ENCODE data around the gene MT4.

DNA sequence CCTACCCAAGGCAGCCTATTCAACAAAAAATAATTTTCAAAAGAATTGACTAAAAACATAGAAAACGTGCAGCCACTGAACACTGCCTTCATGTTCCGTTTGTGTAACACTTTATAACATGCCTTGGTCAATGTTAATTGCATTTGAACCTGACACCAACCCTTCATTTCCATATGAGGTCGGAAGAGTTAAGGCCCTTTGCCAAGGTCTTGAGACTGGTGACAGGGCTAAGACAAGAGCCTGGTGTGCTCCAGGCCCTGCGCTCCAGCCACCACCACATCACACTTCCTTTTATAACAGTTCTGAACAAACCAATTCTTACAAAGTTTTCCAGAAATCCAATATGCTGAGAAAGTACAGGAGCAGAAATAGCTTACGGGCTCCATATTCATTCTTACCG is 49.2 kb upstream of the MT4 start:
- TF ChIP-seq, protein P1, sequence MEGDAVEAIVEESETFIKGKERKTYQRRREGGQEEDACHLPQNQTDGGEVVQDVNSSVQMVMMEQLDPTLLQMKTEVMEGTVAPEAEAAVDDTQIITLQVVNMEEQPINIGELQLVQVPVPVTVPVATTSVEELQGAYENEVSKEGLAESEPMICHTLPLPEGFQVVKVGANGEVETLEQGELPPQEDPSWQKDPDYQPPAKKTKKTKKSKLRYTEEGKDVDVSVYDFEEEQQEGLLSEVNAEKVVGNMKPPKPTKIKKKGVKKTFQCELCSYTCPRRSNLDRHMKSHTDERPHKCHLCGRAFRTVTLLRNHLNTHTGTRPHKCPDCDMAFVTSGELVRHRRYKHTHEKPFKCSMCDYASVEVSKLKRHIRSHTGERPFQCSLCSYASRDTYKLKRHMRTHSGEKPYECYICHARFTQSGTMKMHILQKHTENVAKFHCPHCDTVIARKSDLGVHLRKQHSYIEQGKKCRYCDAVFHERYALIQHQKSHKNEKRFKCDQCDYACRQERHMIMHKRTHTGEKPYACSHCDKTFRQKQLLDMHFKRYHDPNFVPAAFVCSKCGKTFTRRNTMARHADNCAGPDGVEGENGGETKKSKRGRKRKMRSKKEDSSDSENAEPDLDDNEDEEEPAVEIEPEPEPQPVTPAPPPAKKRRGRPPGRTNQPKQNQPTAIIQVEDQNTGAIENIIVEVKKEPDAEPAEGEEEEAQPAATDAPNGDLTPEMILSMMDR (IDR thresholded peaks at IDR 0.05; ENCODE audit: extremely low read depth in 1 of 2, insufficient read depth in 1 of 2, low read depth in 1 of 2, low read length in 2 of 2): no peak
- TF ChIP-seq, protein P2, sequence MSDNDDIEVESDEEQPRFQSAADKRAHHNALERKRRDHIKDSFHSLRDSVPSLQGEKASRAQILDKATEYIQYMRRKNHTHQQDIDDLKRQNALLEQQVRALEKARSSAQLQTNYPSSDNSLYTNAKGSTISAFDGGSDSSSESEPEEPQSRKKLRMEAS (IDR thresholded peaks at IDR 0.05; ENCODE audit: insufficient read depth, insufficient read length): no peak
- TF ChIP-seq EZH2 (IDR thresholded peaks at IDR 0.05; ENCODE audit: borderline replicate concordance, low read depth, low read length, severe bottlenecking): no peak
- TF ChIP-seq POLR2AphosphoS5 (IDR thresholded peaks at IDR 0.05; ENCODE audit: insufficient read depth, low read depth, low read length): no peak
- no peak for TF ChIP-seq POLR2A (IDR thresholded peaks at IDR 0.05; ENCODE audit: low read depth, low read length)

Data from endothelial cell of umbilical vein (primary cell).